GM12891 (cell line): ENCODE results near the gene MAP2K1.
"Not testable (repeated sequence)": the region's sequence is repeated elsewhere in the genome, so short reads cannot be mapped to it uniquely, and the experiment has no call there.

ENCODE experiments used
- POLR2A ChIP-seq: IDR thresholded peaks from 2 replicates; pipeline ENCODE4 v1.6.1; 2011; ENCODE audit warnings: low read depth, low read length, control low read depth
- SPI1 ChIP-seq: IDR thresholded peaks from 2 replicates; pipeline ENCODE4 v1.6.1; 2011; ENCODE audit warnings: low read depth, low read length, control low read depth
- TAF1 ChIP-seq: IDR thresholded peaks from 2 replicates; pipeline ENCODE4 v1.6.1; 2011; ENCODE audit warnings: low read depth, low read length, control low read depth

DNA sequence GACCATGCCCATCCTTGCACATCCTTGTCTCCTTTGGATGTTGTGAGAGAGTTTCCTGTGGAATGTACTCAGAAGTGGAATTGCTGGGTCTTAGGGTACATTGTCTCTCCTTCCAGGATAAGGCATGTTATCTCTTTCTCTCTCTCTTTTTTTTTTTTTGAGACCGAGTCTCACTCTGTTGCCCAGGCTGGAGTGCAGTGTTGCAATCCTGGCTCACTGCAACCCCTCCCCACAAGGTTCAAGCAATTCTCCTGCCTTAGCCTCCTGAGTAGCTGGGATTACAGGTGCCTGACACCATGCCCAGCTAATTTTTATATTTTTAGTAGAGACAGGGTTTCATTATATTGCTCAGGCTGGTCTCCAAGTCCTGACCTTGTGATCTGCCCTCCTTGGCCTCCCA lies 6.3 kb downstream of the MAP2K1 start:
- TF ChIP-seq SPI1, TAF1, POLR2A: not testable (repeated sequence)
